ENCODE data around the gene RAB4B. TPM values are rescaled to one million over a fixed set of nuclear protein-coding genes. Genes with fewer than 3 reads are reported as not detected.

RAB4B gene, protein sequence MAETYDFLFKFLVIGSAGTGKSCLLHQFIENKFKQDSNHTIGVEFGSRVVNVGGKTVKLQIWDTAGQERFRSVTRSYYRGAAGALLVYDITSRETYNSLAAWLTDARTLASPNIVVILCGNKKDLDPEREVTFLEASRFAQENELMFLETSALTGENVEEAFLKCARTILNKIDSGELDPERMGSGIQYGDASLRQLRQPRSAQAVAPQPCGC
- total RNA-seq = 9.6 and 11.2 TPM in 2 replicates

DNA sequence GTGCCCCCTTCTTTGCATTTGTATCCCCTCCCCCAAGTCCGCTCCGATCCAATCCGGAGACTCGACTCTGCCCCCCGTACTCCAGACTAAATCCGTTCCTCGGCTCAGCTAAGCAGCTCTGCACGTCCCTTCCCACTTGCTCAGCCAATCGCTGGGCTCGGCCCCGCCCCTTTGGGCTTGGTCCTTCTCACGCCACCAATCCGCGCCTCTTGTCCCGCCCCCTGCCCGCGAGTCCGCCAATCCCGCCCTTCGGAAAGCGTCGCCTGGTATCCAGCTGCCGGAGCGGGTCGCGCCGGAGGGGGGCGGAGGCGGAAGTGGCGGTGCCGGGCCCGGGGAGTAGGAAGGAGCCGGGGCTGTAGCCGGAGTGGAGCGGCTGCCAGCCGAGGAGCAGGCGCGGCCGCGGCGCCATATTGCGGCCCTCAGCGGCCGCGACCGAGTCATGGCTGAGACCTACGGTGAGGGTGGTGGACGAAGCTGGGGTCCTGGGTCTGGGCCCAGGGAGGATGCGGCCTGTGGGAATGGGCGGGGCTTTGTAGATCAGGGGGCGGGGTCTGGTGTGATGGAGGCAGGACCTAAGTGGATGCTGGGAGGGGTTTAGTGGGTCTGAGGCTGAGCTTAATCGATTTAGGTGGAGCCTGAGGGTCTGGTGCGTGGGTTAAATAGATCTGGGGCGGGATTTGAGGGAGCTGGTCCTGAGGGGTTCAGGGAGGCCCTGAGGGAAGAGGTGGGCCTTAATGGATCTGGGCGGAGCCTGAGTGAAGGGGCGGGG, at the start of gene RAB4B:
TSS of gene RAB4B (plus strand) at position 311 of the 769 bp plus-strand sequence. CDS start at position 440, 129 bp downstream.

DNA sequence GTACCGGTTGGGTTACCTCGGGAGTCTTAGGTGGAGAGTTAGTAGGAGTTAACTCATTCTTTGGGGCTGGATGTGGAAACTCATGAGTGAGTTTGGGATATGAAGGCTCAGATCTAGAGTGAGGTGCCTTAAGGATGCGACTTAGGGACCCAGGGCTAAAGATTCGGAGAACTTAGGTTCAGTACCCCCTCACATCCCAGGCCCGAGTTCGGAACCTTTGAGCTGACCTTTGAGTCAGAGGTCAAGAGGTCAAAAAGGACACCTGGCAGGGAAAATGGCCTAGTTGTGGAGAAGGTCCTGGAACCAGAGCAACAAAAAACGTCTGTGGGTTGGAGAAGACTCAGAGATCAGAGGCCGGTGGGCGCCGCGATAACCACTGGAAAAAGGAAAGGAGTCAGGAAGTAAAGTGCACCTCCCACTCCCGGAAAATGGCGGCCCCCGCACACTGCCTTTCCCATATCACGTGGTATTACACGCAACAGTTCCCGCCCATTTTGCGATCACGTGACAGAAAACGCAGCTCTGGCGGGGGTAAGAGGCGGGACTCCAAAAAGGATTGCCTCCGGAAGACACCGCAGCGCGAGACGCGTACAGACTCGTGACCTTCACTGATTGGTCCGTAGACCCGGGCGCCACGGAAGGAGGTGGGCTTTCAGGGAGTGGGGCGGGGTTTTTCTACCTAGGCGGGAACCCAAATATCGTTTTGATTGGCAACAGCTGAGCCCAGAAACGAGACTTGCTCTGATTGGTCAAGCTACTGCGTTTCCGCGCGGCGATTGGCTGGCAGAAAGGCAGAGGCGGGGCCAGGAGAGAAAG, 27.8 kb upstream of the RAB4B start, which contains the start of gene ACTMAP:
TSS of gene ACTMAP (minus strand) at position 420 of the 816 bp plus-strand sequence. CDS start 674 bp downstream, outside the sequence.

DNA sequence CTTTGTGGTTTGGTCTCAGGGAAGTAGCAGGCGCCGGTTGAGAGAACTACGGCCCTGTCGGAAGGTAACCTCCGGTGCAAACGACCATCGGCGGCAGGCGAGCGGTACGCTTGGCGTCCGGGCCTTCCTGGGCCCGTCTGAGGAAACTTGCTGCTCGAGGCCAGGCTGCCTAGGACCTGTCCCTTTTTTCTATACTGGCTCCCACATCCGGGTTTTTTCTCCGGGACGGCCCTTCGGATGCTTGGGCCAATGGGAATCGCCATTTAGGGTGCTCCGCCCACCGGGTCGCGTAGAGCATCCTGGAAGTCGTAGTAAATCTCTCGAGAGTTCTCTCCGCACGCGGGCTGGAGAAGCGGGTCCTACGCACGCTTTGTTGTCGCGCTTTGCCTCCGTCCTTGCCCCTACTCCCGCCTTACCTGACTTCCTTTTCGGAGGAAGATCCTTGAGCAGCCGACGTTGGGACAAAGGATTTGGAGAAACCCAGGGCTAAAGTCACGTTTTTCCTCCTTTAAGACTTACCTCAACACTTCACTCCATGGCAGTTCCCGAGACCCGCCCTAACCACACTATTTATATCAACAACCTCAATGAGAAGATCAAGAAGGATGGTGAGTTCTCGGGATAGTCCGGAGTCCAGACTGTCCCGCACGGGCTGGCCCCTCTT, 27.0 kb upstream of the RAB4B start, which contains the start of gene SNRPA:
TSS of gene SNRPA (plus strand) at position 330 of the 664 bp plus-strand sequence. CDS start at position 536, 206 bp downstream.

DNA sequence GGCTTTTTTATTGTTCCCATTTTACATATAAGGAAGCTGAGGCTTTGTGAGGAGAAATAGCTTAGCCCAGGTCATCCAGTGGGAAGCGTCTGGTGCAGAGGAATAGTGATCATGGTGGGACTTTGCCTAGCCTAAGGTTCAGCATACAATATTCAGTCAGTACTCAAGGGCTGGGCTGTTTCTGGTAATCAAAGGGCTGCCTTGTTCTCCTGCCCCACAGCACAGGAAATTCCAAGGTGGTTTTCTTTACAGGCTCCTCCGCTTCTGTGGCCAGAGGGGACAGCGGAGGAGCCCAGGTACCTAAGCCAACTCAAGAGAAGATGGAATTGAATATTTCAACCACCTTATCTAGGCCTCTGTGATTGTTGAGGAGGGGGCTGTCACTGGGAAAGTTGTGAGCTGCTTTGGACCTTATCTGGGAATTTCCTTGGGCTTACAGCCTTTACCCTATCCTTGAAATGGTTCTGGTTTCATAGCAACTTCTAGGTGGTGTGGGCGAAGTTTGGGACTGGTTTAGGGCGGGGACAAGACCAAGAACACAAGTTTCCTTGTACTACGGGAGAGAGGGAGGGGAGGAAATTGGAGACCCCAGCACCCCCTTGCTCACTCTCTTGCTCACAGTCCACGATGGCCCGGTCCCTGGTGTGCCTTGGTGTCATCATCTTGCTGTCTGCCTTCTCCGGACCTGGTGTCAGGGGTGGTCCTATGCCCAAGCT, 3.0 kb upstream of the RAB4B start, which contains the start of gene MIA:
TSS of gene MIA (plus strand) at position 606 of the 716 bp plus-strand sequence. CDS start at position 628, 22 bp downstream.

DNA sequence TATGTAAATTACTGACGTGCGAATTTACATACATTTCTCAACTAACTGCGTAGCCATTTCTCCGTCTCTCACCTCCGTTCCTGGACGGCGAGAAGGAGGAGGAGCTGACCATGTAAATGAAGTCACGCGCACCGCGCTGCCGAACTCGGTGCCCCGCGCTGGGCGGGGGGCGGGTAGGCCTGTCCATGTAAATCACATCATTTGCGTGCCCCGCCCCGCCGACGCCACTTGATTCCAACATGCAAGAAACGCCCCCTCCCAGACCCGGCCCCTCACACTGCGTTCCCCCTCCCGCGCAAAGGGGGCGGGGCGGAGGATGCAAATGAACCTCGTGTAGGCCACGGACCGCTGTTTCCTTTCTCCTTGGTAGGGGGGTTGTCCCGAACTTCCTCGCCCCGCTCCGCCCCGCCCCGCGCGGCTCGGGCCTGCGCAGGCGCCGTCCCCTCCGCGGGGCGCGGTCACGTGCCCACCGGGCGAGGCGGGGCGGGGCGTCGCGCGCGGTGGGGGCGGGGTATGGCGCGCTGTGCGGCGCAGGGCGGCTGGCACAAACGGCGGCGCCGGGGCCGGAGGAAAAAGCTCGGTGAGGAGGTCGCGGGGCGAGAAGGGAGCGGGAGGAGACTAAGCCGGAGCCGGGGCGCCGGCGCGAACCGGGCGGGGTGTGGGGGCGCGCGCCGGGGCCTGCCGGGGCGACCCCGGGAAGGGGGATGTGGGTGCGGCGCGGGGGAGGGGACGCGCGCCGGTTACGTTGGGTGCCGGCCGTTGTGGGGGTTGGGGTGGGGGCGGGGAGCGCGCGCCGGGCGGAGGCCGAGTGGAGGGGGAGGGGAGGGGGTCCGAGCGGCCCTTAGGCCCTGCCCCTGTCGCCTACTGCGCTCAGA, 20.9 kb downstream of the RAB4B start, which contains the start of gene EGLN2:
TSS of gene EGLN2 (plus strand) at position 509 of the 875 bp plus-strand sequence. CDS start 1,382 bp downstream, outside the sequence.

Other genes starting within 250 kb of the RAB4B start
- 31.1 and 41.3 TPM in 2 replicates for gene SHKBP1, start 201.4 kb upstream of the RAB4B start, total RNA-seq
- 23.3 and 74.9 TPM in 2 replicates for gene LTBP4, start 176.9 kb upstream of the RAB4B start, total RNA-seq
- 50.4 and 65.7 TPM in 2 replicates for gene NUMBL, start 87.6 kb upstream of the RAB4B start, total RNA-seq
- 31.7 and 33.8 TPM in 2 replicates for gene COQ8B, start 61.4 kb upstream of the RAB4B start, total RNA-seq
- gene ITPKC, start 61.1 kb upstream of the RAB4B start, total RNA-seq = 13.0 and 16.6 TPM in 2 replicates
- gene ACTMAP, start 27.8 kb upstream of the RAB4B start, total RNA-seq = 1.8 and 2.9 TPM in 2 replicates
- gene SNRPA, start 27.0 kb upstream of the RAB4B start, total RNA-seq = 24.7 and 34.7 TPM in 2 replicates
- 0.33 TPM in 1 of 2 replicates, not detected in the other for gene MIA, start 2.7 kb upstream of the RAB4B start, total RNA-seq
- gene EGLN2, start 20.9 kb downstream of the RAB4B start, total RNA-seq = 70.8 and 81.6 TPM in 2 replicates
- not detected in 2 replicates for gene CYP2A6, start 72.2 kb downstream of the RAB4B start, total RNA-seq
- gene CYP2A7, start 104.0 kb downstream of the RAB4B start, total RNA-seq = not detected in 2 replicates
- gene CYP2B6, start 213.0 kb downstream of the RAB4B start, total RNA-seq = not detected in 2 replicates